Astrocyte (in vitro differentiated cells and primary cell): ENCODE results near the gene ZEB2. TPM values are rescaled to one million over a fixed set of nuclear protein-coding genes. Genes with fewer than 3 reads are reported as not detected.

Experiments
- DNase-seq: peaks from one replicate; pipeline ENCODE4 v3.0.0-alpha.2; 2010; ENCODE audit warnings: low read depth
- FAIRE-seq: peaks from 2 replicates; lab custom pipeline; 2011; peaks lifted over from hg19 to GRCh38; lab: Jason Lieb, UNC
- H2AFZ ChIP-seq: 2 replicates; pipeline ENCODE4 v1.6.0; 2012; ENCODE audit warnings: low read depth, low read length, inconsistent platforms
- H3K27ac ChIP-seq: 2 replicates; pipeline ENCODE4 v1.5.1; 2011; ENCODE audit warnings: low read depth, low read length, inconsistent platforms
- H3K27me3 ChIP-seq: 2 replicates; pipeline ENCODE4 v1.6.0; 2011; ENCODE audit warnings: low read length, inconsistent platforms; ENCODE audit not compliant: insufficient read depth
- H3K36me3 ChIP-seq: 2 replicates; pipeline ENCODE4 v1.5.1; 2011; ENCODE audit warnings: low read length, inconsistent platforms; ENCODE audit not compliant: insufficient read depth
- H3K4me1 ChIP-seq: 2 replicates; pipeline ENCODE4 v1.5.1; 2011; ENCODE audit warnings: low read length, inconsistent platforms; ENCODE audit not compliant: insufficient read depth
- H3K4me2 ChIP-seq: 2 replicates; pipeline ENCODE4 v1.6.0; 2012; ENCODE audit warnings: low read length, inconsistent platforms
- H3K4me3 ChIP-seq: 2 replicates; pipeline ENCODE4 v1.5.1; 2011; ENCODE audit warnings: low read depth, mild to moderate bottlenecking, low read length, inconsistent platforms; ENCODE audit not compliant: insufficient read depth
- H3K79me2 ChIP-seq: 2 replicates; pipeline ENCODE4 v1.6.0; 2012; ENCODE audit warnings: mild to moderate bottlenecking, low read length, inconsistent platforms; ENCODE audit not compliant: insufficient read depth
- H3K9ac ChIP-seq: 2 replicates; pipeline ENCODE4 v1.6.0; 2012; ENCODE audit warnings: mild to moderate bottlenecking, low read length, inconsistent platforms
- H3K9me3 ChIP-seq: 2 replicates; pipeline ENCODE4 v1.5.1; 2012; ENCODE audit warnings: low read depth, mild to moderate bottlenecking, low read length, inconsistent platforms; ENCODE audit not compliant: insufficient read depth
- H4K20me1 ChIP-seq: 2 replicates; pipeline ENCODE4 v1.6.0; 2012; ENCODE audit warnings: low read length, inconsistent platforms; ENCODE audit not compliant: insufficient read depth
- H3K27ac Mint-ChIP-seq: one replicate; pipeline ENCODE4 v1.8.0; 2021; ENCODE audit warnings: mild to moderate bottlenecking, mixed read lengths; ENCODE audit not compliant: unreplicated experiment
- H3K27me3 Mint-ChIP-seq: one replicate; pipeline ENCODE4 v1.8.0; 2021; ENCODE audit warnings: low read depth, mixed read lengths; ENCODE audit not compliant: unreplicated experiment
- H3K36me3 Mint-ChIP-seq: one replicate; pipeline ENCODE4 v1.8.0; 2021; ENCODE audit warnings: low read depth, mixed read lengths; ENCODE audit not compliant: unreplicated experiment
- H3K4me1 Mint-ChIP-seq: one replicate; pipeline ENCODE4 v1.8.0; 2021; ENCODE audit warnings: low read depth, mixed read lengths; ENCODE audit not compliant: unreplicated experiment
- H3K4me3 Mint-ChIP-seq: one replicate; pipeline ENCODE4 v1.8.0; 2021; ENCODE audit warnings: mild to moderate bottlenecking, moderate library complexity, mixed read lengths; ENCODE audit not compliant: unreplicated experiment
- H3K9me3 Mint-ChIP-seq: one replicate; pipeline ENCODE4 v1.8.0; 2021; ENCODE audit warnings: mild to moderate bottlenecking, mixed read lengths; ENCODE audit not compliant: unreplicated experiment
- CTCF ChIP-seq: IDR thresholded peaks from 2 replicates; pipeline ENCODE4 v1.5.1; 2011; ENCODE audit warnings: low read depth, mild to moderate bottlenecking, inconsistent platforms, low read length, moderate library complexity; ENCODE audit not compliant: insufficient read depth
- EZH2 ChIP-seq: IDR thresholded peaks from 2 replicates; pipeline ENCODE4 v1.6.1; 2012; ENCODE audit warnings: mild to moderate bottlenecking, low read length, inconsistent platforms; ENCODE audit not compliant: insufficient read depth
- total RNA-seq: library from RNA; stranded (reverse); gene quantifications from 2 replicates; pipeline ENCODE4 v1.2.1, GENCODE V29; 2021

Gene ZEB2
- total RNA-seq, 1 donor from 2014 or later = 84.9 TPM

GRCh38 chr2:144518748-144519596, 947 bp downstream of the ZEB2 start:
- H3K27me3 ChIP-seq = peaks cover 16% of the 10 kb centered on the region
- peaks cover 2% of the 10 kb centered on the region for H3K27me3 Mint-ChIP-seq
- peaks cover 42% of the 10 kb centered on the region for H3K4me1 ChIP-seq
- H3K4me2 ChIP-seq = peak overlapping the region; percentile 98
- peaks cover 18% of the 10 kb centered on the region for H3K4me1 Mint-ChIP-seq
- FAIRE-seq (no peak), DNase-seq (no peak)
- peaks cover 5% of the 10 kb centered on the region for H4K20me1 ChIP-seq
- H3K27ac Mint-ChIP-seq = no peak overlapping the region
- peak overlapping the region; percentile 99 for H3K27ac ChIP-seq
- H2AFZ ChIP-seq = no peak overlapping the region
- peak overlapping the region; percentile 86 for H3K4me3 ChIP-seq
- TF ChIP-seq EZH2 (no peak), CTCF (no peak)
- H3K36me3 ChIP-seq = no peaks in the 10 kb centered on the region
- no peaks in the 10 kb centered on the region for H3K9me3 ChIP-seq
- no peak overlapping the region for H3K4me3 Mint-ChIP-seq
- peak overlapping the region; percentile 98 for H3K9ac ChIP-seq
- H3K79me2 ChIP-seq = peaks cover 32% of the 10 kb centered on the region
- H3K9me3 Mint-ChIP-seq = peaks cover 2% of the 10 kb centered on the region
- H3K36me3 Mint-ChIP-seq = peaks cover 4% of the 10 kb centered on the region

- peaks cover 2% of the 10 kb centered on the region for H3K9me3 Mint-ChIP-seq
- peaks cover 16% of the 10 kb centered on the region for H3K27me3 ChIP-seq
- peaks cover 2% of the 10 kb centered on the region for H3K27me3 Mint-ChIP-seq
- TF ChIP-seq CTCF = no peak
- TF ChIP-seq EZH2 = no peak
- H3K36me3 Mint-ChIP-seq = peaks cover 4% of the 10 kb centered on the region
- FAIRE-seq (no peak), DNase-seq (no peak)
- H3K4me3 ChIP-seq = peak overlapping the region; percentile 86
- H3K36me3 ChIP-seq = no peaks in the 10 kb centered on the region
- peaks cover 5% of the 10 kb centered on the region for H4K20me1 ChIP-seq
- peak overlapping the region; percentile 98 for H3K9ac ChIP-seq
- H3K4me2 ChIP-seq = peak overlapping the region; percentile 98
- peak overlapping the region; percentile 99 for H3K27ac ChIP-seq
- H3K4me3 Mint-ChIP-seq = no peak overlapping the region
- peaks cover 21% of the 10 kb centered on the region for H3K4me1 Mint-ChIP-seq
- no peaks in the 10 kb centered on the region for H3K9me3 ChIP-seq
- H3K27ac Mint-ChIP-seq = no peak overlapping the region
- H3K79me2 ChIP-seq = peaks cover 39% of the 10 kb centered on the region
- peaks cover 46% of the 10 kb centered on the region for H3K4me1 ChIP-seq
- H2AFZ ChIP-seq = peak overlapping the region; percentile 37
These were observed 1.8 kb downstream of the ZEB2 start for GRCh38 chr2:144517866-144518747.
